GM18520 (cell line): ENCODE results near the gene NHLH2.

Source experiments
- ATAC-seq: cut with Tn5 transposase; IDR thresholded peaks from one replicate; pipeline ENCODE4 v1.9.1; 2021; ENCODE audit not compliant: unreplicated experiment

Gene NHLH2

GRCh38 chr1:115840605-115841460 lies at the start of gene NHLH2:
Gene NHLH2, minus strand, starts transcription at chr1:115841126. Its CDS starts 2,754 bp downstream, at chr1:115838372.
- ATAC-seq = no peak

GRCh38 chr1:115890580-115890979 lies 49.7 kb upstream of the NHLH2 start:
- no peak for ATAC-seq

GRCh38 chr1:115888976-115889375 lies 48.0 kb upstream of the NHLH2 start:
- no peak for ATAC-seq

- ATAC-seq = no peak
Observed at GRCh38 chr1:115882913-115883902, 42.3 kb upstream of the NHLH2 start.

- no peak for ATAC-seq
Observed at GRCh38 chr1:115880981-115881672, 40.2 kb upstream of the NHLH2 start.

- ATAC-seq = no peak
Observed at GRCh38 chr1:115879977-115880376, 39.1 kb upstream of the NHLH2 start.

- no peak for ATAC-seq
Observed at GRCh38 chr1:115877511-115877910, 36.6 kb upstream of the NHLH2 start.

- no peak for ATAC-seq
Observed at GRCh38 chr1:115874904-115875303, 34.0 kb upstream of the NHLH2 start.

- ATAC-seq = no peak
Observed at GRCh38 chr1:115874497-115874896, 33.6 kb upstream of the NHLH2 start.

GRCh38 chr1:115873184-115873583 lies 32.3 kb upstream of the NHLH2 start:
- ATAC-seq = no peak

- ATAC-seq = no peak
Observed at GRCh38 chr1:115869064-115869463, 28.1 kb upstream of the NHLH2 start.

- no peak for ATAC-seq
Observed at GRCh38 chr1:115867216-115867615, 26.3 kb upstream of the NHLH2 start.

- no peak for ATAC-seq
Observed at GRCh38 chr1:115865704-115866380, 24.9 kb upstream of the NHLH2 start.

- no peak for ATAC-seq
Observed at GRCh38 chr1:115862403-115862802, 21.5 kb upstream of the NHLH2 start.

- no peak for ATAC-seq
Observed at GRCh38 chr1:115854005-115854404, 13.1 kb upstream of the NHLH2 start.

GRCh38 chr1:115850937-115851336 lies 10.0 kb upstream of the NHLH2 start:
- no peak for ATAC-seq

- no peak for ATAC-seq
Observed at GRCh38 chr1:115847787-115848186, 6.9 kb upstream of the NHLH2 start.

GRCh38 chr1:115842948-115843347 lies 2.0 kb upstream of the NHLH2 start:
- no peak for ATAC-seq

- ATAC-seq = no peak
Observed at GRCh38 chr1:115839679-115840237, 1.2 kb downstream of the NHLH2 start.

- ATAC-seq = no peak
Observed at GRCh38 chr1:115839029-115839678, 1.8 kb downstream of the NHLH2 start.
